ENCODE results near the gene RNF26. TPM values are rescaled to one million over a fixed set of nuclear protein-coding genes. Genes with fewer than 3 reads are reported as not detected.

The RNF26 gene
- total and polyA plus RNA-seq, 2 donors (not counting 1 experiment from before 2014, with no cell fraction given): 7.1 to 22.9 TPM

- H2AFZ ChIP-seq (ENCODE audit: low read length): no peak overlapping the region
- no peaks in the 10 kb centered on the region for H3K9me3 ChIP-seq (ENCODE audit: control insufficient read depth, insufficient read depth, low read depth, low read length)
- H3K27ac ChIP-seq (ENCODE audit: insufficient read depth, low read length): no peak overlapping the region
- no peak overlapping the region for H3K4me2 ChIP-seq (ENCODE audit: extremely low read depth, insufficient read depth, low read length)
- TF ChIP-seq EZH2 (IDR thresholded peaks at IDR 0.05; ENCODE audit: low read length, missing control alignments) (no peak), CTCF (conservative IDR thresholded peaks at IDR 0.05 in 1 of 2, IDR thresholded peaks at IDR 0.05 in 1 of 2; ENCODE audit: low read depth in 1 of 2, low read length in 2 of 2) (peak; percentile 92 to 99)
- H3K4me1 ChIP-seq (ENCODE audit: control insufficient read depth, extremely low read depth, insufficient read depth, low read length): peaks cover 32% of the 10 kb centered on the region
- DNase-seq (ENCODE audit: low read depth in 2 of 2): peak; percentile 60 to 86
- no peak overlapping the region for H3K9ac ChIP-seq (ENCODE audit: insufficient read depth, low read length)
- H4K20me1 ChIP-seq (ENCODE audit: control insufficient read depth, extremely low read depth, insufficient read depth, low read length): no peaks in the 10 kb centered on the region
- peaks cover 2% of the 10 kb centered on the region for H3K27me3 ChIP-seq (ENCODE audit: control insufficient read depth, insufficient read depth, low read length)
- no peaks in the 10 kb centered on the region for H3K36me3 ChIP-seq (ENCODE audit: control insufficient read depth, insufficient read depth, low read length)
- H3K79me2 ChIP-seq (ENCODE audit: control insufficient read depth, insufficient read depth, low read length): no peaks in the 10 kb centered on the region
- H3K4me3 ChIP-seq (replicated peaks in 1 of 4; ENCODE audit: control extremely low read depth in 1 of 4, insufficient read depth in 1 of 4, low read depth in 3 of 4, low read length in 4 of 4): no peak overlapping the region
These were observed 39.7 kb downstream of the RNF26 start for GRCh38 chr11:119373921-119374631.

GRCh38 chr11:119374632-119375336, 40.5 kb downstream of the RNF26 start:
- Histone ChIP-seq H3K4me1 (ENCODE audit: control insufficient read depth, extremely low read depth, insufficient read depth, low read length) (peaks cover 32% of the 10 kb centered on the region), H3K4me2 (ENCODE audit: extremely low read depth, insufficient read depth, low read length) (peak overlapping the region; percentile 27), H3K9ac (ENCODE audit: insufficient read depth, low read length) (no peak overlapping the region), H3K27ac (ENCODE audit: insufficient read depth, low read length) (peak overlapping the region; percentile 74), H3K36me3 (ENCODE audit: control insufficient read depth, insufficient read depth, low read length) (no peaks in the 10 kb centered on the region), H3K27me3 (ENCODE audit: control insufficient read depth, insufficient read depth, low read length) (peaks cover 2% of the 10 kb centered on the region), H3K9me3 (ENCODE audit: control insufficient read depth, insufficient read depth, low read depth, low read length) (no peaks in the 10 kb centered on the region), H3K79me2 (ENCODE audit: control insufficient read depth, insufficient read depth, low read length) (no peaks in the 10 kb centered on the region), H4K20me1 (ENCODE audit: control insufficient read depth, extremely low read depth, insufficient read depth, low read length) (no peaks in the 10 kb centered on the region), H3K4me3 (replicated peaks in 1 of 4; ENCODE audit: control extremely low read depth in 1 of 4, insufficient read depth in 1 of 4, low read depth in 3 of 4, low read length in 4 of 4) (no peak overlapping the region), H2AFZ (ENCODE audit: low read length) (no peak overlapping the region)
- TF ChIP-seq EZH2 (IDR thresholded peaks at IDR 0.05; ENCODE audit: low read length, missing control alignments): no peak
- no peak for TF ChIP-seq CTCF (conservative IDR thresholded peaks at IDR 0.05 in 1 of 2, IDR thresholded peaks at IDR 0.05 in 1 of 2; ENCODE audit: low read depth in 1 of 2, low read length in 2 of 2)
- no peak for DNase-seq (ENCODE audit: low read depth in 2 of 2)

- Histone ChIP-seq H3K27ac (ENCODE audit: insufficient read depth, low read length) (peak overlapping the region; percentile 74), H4K20me1 (ENCODE audit: control insufficient read depth, extremely low read depth, insufficient read depth, low read length) (no peaks in the 10 kb centered on the region), H3K27me3 (ENCODE audit: control insufficient read depth, insufficient read depth, low read length) (no peaks in the 10 kb centered on the region), H3K9ac (ENCODE audit: insufficient read depth, low read length) (peak overlapping the region; percentile 23), H3K4me1 (ENCODE audit: control insufficient read depth, extremely low read depth, insufficient read depth, low read length) (peaks cover 32% of the 10 kb centered on the region), H3K4me3 (replicated peaks in 1 of 4; ENCODE audit: control extremely low read depth in 1 of 4, insufficient read depth in 1 of 4, low read depth in 3 of 4, low read length in 4 of 4) (no peak overlapping the region), H3K4me2 (ENCODE audit: extremely low read depth, insufficient read depth, low read length) (peak overlapping the region; percentile 44), H3K9me3 (ENCODE audit: control insufficient read depth, insufficient read depth, low read depth, low read length) (no peaks in the 10 kb centered on the region), H2AFZ (ENCODE audit: low read length) (no peak overlapping the region), H3K79me2 (ENCODE audit: control insufficient read depth, insufficient read depth, low read length) (no peaks in the 10 kb centered on the region), H3K36me3 (ENCODE audit: control insufficient read depth, insufficient read depth, low read length) (no peaks in the 10 kb centered on the region)
- DNase-seq (ENCODE audit: low read depth in 2 of 2): peak; percentile 80 to 95
- no peak for TF ChIP-seq CTCF (conservative IDR thresholded peaks at IDR 0.05 in 1 of 2, IDR thresholded peaks at IDR 0.05 in 1 of 2; ENCODE audit: low read depth in 1 of 2, low read length in 2 of 2)
- TF ChIP-seq EZH2 (IDR thresholded peaks at IDR 0.05; ENCODE audit: low read length, missing control alignments): no peak
These were observed 41.2 kb downstream of the RNF26 start for GRCh38 chr11:119375337-119376196.

All from fibroblast of lung (primary cell).